ENCODE data around the gene TBRG4. TPM values are rescaled to one million over a fixed set of nuclear protein-coding genes. Genes with fewer than 3 reads are reported as not detected.

Gene TBRG4
- 100 to 1,000 TPM; 197 TPM for total RNA-seq

GRCh38 chr7:45111298-45112223 is at the start of gene TBRG4:
Gene TBRG4, minus strand, starts transcription at chr7:45111697. Its CDS starts 2,460 bp downstream, at chr7:45109237.
- CTCF ChIA-PET: interaction anchor here (0.7 to 3.7 kb wide), 6 partner anchors 12 to 138 kb away, joined by 3 to 13 read pairs (median 4); partner anchors contain the start of gene MYO1G
- H3K9me3 Mint-ChIP-seq: no peaks in the 10 kb centered on the region
- intact Hi-C loops (cut with micrococcal nuclease): loop anchor here (1.0 kb wide), 1 partner anchor 131 kb away; no protein-coding TSS in a partner anchor
- POLR2A ChIA-PET: interaction anchor here (0.6 to 4.5 kb wide), 28 partner anchors 9 to 362 kb away, joined by 3 to 20 read pairs (median 4); partner anchors contain the start of gene PURB
- ATAC-seq (peak; percentile 94), DNase-seq (peak; percentile 97)
- peaks cover 45% of the 10 kb centered on the region for H3K36me3 Mint-ChIP-seq (ENCODE audit: low read depth)
- H3K27me3 Mint-ChIP-seq: no peaks in the 10 kb centered on the region
- no peak for TF ChIP-seq CTCF (IDR thresholded peaks at IDR 0.05)
- H3K4me3 Mint-ChIP-seq: peak within 1 kb of the TSS; percentile 90
- H3K27ac Mint-ChIP-seq: peak within 1 kb of the TSS; percentile 95
- peaks cover 32% of the 10 kb centered on the region for H3K4me1 Mint-ChIP-seq (ENCODE audit: low read depth)

GRCh38 chr7:45161138-45161537 is 49.6 kb upstream of the TBRG4 start:
- H3K36me3 Mint-ChIP-seq (ENCODE audit: low read depth): no peaks in the 10 kb centered on the region
- H3K4me3 Mint-ChIP-seq: no peak overlapping the region
- ATAC-seq: no peak
- H3K27ac Mint-ChIP-seq: no peak overlapping the region
- POLR2A ChIA-PET: no interaction called here
- H3K4me1 Mint-ChIP-seq (ENCODE audit: low read depth): peaks cover 2% of the 10 kb centered on the region
- H3K27me3 Mint-ChIP-seq: peaks cover 20% of the 10 kb centered on the region
- no peak for TF ChIP-seq CTCF (IDR thresholded peaks at IDR 0.05)
- intact Hi-C loops (cut with micrococcal nuclease): no loop called here
- no peak for DNase-seq
- H3K9me3 Mint-ChIP-seq: no peaks in the 10 kb centered on the region
- CTCF ChIA-PET: interaction anchor here (2.1 kb wide), 1 partner anchor 99 kb away, joined by 14 read pairs; no protein-coding TSS in a partner anchor

DNA sequence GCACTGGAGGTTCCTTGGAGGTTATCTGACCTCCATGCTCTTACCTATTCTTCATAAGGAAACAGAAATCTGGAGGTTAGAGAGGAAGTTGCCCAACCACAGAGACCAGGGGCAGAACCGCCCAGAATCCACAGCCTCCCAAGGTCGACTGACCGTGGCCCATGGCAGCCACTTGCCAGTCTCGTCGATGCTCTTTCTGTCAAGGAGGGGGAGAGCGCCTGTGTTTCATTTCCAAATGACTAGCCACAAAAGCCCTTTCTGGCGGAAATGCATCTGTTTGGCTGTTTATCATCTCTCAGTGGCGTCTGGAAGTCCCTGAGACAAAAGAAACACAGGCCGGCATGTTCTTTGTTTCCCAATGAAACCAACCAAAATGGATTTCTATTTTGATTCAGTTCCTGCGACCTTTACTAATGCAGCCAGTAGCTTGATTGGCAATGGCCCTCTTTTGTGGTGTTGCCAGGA is 49.0 kb upstream of the TBRG4 start:
- H3K27me3 Mint-ChIP-seq: peaks cover 23% of the 10 kb centered on the region
- ChIA-PET POLR2A (no interaction called here), CTCF (interaction anchor here (2.1 kb wide), 1 partner anchor 100 kb away, joined by 14 read pairs; no protein-coding TSS in a partner anchor)
- H3K4me1 Mint-ChIP-seq (ENCODE audit: low read depth): peaks cover 2% of the 10 kb centered on the region
- H3K36me3 Mint-ChIP-seq (ENCODE audit: low read depth): no peaks in the 10 kb centered on the region
- no peak for TF ChIP-seq CTCF (IDR thresholded peaks at IDR 0.05)
- DNase-seq: no peak
- ATAC-seq: peak; percentile 24
- no peaks in the 10 kb centered on the region for H3K9me3 Mint-ChIP-seq
- no peak overlapping the region for H3K27ac Mint-ChIP-seq
- intact Hi-C loops (cut with micrococcal nuclease): no loop called here
- no peak overlapping the region for H3K4me3 Mint-ChIP-seq

- H3K4me3 Mint-ChIP-seq: no peak overlapping the region
- ATAC-seq: no peak
- H3K36me3 Mint-ChIP-seq (ENCODE audit: low read depth): no peaks in the 10 kb centered on the region
- TF ChIP-seq CTCF (IDR thresholded peaks at IDR 0.05): no peak
- CTCF ChIA-PET: interaction anchor here (3.5 kb wide), 1 partner anchor 101 kb away, joined by 29 read pairs; no protein-coding TSS in a partner anchor
- H3K4me1 Mint-ChIP-seq (ENCODE audit: low read depth): peaks cover 2% of the 10 kb centered on the region
- no peak for DNase-seq
- H3K27me3 Mint-ChIP-seq: peaks cover 21% of the 10 kb centered on the region
- POLR2A ChIA-PET: no interaction called here
- intact Hi-C loops (cut with micrococcal nuclease): no loop called here
- no peaks in the 10 kb centered on the region for H3K9me3 Mint-ChIP-seq
- no peak overlapping the region for H3K27ac Mint-ChIP-seq
These were observed 47.8 kb upstream of the TBRG4 start for GRCh38 chr7:45159296-45159695.

GRCh38 chr7:45158471-45158870 is 47.0 kb upstream of the TBRG4 start:
- Mint-ChIP-seq H3K27ac (no peak overlapping the region), H3K27me3 (peaks cover 21% of the 10 kb centered on the region), H3K4me1 (ENCODE audit: low read depth) (peaks cover 2% of the 10 kb centered on the region), H3K4me3 (no peak overlapping the region), H3K36me3 (ENCODE audit: low read depth) (no peaks in the 10 kb centered on the region), H3K9me3 (no peaks in the 10 kb centered on the region)
- POLR2A ChIA-PET: no interaction called here
- no peak for TF ChIP-seq CTCF (IDR thresholded peaks at IDR 0.05)
- intact Hi-C loops (cut with micrococcal nuclease): no loop called here
- DNase-seq: no peak
- CTCF ChIA-PET: interaction anchor here (3.5 kb wide), 1 partner anchor 102 kb away, joined by 29 read pairs; no protein-coding TSS in a partner anchor
- no peak for ATAC-seq

Data from activated CD8-positive, alpha-beta T cell treated with anti-CD3 and anti-CD28 coated beads for 36 hours (primary cell).